Stimulated activated naive CD8-positive, alpha-beta T cell treated with anti-CD3 and anti-CD28 coated beads, Interleukin-15, Interleukin-2, amounts not matched to agents 100 U/mL and 50 U/mL, for 24 hours (primary cell): ENCODE results near the gene TTYH2.

Source experiments
- ATAC-seq: fragments of 150-1000 bp; cut with Tn5 transposase; one replicate; pipeline ENCODE4 v1.10.0; 2021
- DNase-seq: peaks from one replicate; pipeline ENCODE4 v3.0.0; 2021

Gene TTYH2

DNA sequence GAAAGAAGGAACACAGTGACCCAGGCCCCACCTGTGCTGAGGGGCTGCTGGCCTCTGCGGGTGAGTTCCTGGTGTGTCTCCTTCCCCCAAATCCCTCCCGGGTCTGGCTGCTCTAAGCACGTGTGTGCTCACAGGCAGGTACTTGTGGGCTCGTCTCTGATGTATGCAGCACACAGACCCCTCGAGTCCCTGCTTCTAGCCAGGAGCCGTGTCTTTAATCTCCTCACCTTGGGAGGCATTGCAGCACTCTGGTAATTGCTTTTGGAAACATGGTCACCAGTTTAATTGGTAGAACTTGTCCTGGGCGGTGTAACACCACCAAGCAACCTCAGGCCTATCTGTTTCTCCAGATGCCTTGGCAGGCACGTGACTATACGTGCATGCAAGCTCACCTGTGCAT, 18.7 kb upstream of the TTYH2 start:
- no peak for ATAC-seq
- no peak for DNase-seq

DNA sequence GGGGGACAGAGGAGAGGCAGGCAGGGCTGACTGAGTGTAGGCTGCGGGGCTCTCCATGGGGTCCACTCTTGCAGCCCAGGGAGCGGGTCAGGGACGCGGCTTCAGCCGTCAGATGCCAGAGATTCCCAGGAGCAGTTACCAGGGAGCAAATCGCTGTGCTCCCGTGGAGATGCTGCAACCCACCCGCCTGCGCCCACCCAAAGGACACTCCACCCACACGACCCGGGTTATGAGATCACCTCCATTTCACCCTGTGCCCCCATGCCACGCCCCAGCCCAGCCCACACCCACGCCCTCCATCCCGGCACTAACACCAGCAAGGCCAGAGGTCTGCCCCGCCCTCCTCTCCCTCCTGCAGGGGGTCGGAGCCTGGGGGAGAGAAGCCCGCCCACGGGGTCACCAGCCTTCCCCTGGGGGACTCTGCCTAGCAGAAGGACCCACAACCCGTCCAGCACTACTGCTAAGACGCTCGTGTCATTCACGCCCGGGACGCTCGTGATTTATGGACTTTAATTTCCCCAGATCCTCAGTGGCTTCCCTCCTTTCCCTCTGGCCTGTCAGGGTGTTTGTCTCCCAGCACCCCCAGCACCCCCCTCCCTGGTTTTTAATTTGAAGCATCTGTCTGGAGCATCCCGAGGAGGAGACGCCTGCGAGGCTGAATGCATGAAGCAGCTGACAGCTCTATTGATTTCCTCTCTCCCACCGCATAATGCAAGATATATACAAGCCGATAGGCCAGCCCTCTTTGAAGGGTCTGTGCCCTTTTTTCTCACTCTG, 16.6 kb upstream of the TTYH2 start:
- DNase-seq (no peak), ATAC-seq (no peak)

- DNase-seq: no peak
- no peak for ATAC-seq
Observed at GRCh38 chr17:74197801-74198200, 15.6 kb upstream of the TTYH2 start.

DNA sequence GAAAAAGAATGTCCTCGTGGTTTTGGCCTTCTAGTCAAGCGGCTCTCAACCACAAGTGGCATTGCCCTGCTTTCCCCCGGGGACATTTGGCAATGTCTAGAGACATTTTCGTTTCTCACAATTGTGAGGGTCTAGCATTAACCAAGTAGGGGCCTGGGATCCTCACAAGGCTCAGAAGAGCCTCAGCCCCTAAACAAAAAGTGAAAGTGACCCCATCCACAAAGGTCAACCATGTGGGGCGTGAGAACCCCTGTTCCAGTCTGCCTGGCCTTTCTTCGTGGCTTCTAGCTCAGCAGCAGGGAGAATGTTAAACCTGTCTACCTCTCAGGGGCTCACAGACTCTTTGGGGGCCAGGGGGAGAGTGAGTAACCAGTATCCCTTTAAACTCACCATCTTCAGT, 14.7 kb upstream of the TTYH2 start:
- ATAC-seq: no peak
- no peak for DNase-seq

GRCh38 chr17:74199306-74200092, 13.9 kb upstream of the TTYH2 start:
- ATAC-seq: peak; percentile 54
- DNase-seq: peak; percentile 77

- DNase-seq (no peak), ATAC-seq (no peak)
Observed at GRCh38 chr17:74200112-74200511, 13.3 kb upstream of the TTYH2 start.

DNA sequence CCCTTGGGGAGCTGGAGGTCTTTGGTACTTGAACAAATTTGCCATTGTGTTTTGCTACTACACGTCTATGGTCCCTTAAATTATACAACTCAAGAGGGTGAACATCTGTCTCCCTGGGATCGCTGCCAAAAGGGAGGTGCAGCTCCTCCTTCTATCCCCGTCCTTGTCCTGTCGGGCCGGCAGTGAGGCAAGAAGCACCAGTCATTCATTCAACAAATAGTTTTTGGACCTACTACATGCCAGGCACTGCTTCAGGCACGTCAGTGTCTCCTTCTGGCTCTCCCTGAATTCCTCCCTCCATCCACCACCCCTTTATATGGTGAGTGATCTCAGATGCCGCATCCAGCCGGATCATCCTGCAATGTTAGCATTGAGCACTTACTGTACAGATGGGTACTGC, 12.1 kb upstream of the TTYH2 start:
- ATAC-seq (no peak), DNase-seq (no peak)

DNA sequence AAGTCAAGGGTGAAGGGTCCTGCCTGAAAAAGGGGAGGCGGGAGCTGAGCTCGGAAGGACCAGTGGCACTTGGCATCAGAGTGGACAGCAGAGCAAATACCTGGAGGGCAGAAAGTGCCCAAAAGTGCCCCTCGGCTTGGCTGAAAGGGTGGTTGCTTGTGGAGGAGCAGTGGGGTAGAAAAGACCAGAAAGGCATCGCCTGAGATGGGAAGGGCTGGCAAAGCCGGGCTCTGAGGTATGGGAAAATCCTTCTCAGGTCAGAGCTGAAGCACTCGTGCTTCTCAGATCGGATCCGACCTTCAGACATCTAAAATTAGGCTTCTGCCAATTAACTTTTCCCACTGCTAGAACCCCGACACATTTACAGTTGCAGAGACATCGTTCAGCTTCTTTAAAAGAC, 11.4 kb upstream of the TTYH2 start:
- ATAC-seq (no peak), DNase-seq (no peak)

- DNase-seq: no peak
- no peak for ATAC-seq
Observed at GRCh38 chr17:74202938-74203337, 10.4 kb upstream of the TTYH2 start.

DNA sequence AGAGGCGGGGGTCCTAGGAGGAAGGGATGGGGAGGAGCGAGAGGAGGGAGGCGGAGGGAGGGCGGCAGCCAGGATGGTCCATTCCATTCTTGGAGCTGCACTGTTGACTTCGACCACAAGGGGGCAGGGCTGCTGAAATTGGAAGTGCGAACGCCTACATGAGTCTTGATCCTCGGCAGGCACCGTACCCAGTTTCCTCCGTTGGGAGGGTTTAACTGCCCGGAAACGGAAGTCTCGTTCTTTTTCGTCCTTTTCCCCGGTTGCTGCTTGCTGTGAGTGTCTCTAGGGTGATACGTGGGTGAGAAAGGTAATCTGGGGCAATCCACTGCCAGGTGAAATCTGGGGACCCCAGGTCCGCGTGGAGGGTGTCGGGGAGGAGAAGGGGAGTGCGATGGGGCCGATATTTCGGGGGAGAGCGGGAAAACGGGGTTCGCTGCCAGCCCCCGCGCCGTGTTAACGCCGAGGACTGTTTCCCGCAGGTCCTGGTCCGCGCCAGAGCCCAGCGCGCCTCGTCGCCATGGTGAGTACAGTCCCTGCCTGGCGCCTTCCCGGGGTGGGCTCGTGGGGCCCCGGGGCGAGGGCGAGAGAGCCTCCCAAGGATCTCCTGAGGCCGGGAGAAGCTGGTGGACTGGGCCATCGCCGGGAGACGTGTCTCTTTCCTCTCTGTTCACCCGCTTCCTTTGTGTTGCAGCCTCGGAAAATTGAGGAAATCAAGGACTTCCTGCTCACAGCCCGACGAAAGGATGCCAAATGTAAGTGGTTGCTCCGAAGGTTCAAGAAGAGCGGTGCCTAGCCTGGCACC, 9.7 kb upstream of the TTYH2 start, which contains the start of gene RPL38:
RPL38 (plus strand) TSS at position 240 of the 802 bp plus-strand sequence; CDS start at position 518, 278 bp downstream.
- ATAC-seq (peak; percentile 78), DNase-seq (peak; percentile 98)

DNA sequence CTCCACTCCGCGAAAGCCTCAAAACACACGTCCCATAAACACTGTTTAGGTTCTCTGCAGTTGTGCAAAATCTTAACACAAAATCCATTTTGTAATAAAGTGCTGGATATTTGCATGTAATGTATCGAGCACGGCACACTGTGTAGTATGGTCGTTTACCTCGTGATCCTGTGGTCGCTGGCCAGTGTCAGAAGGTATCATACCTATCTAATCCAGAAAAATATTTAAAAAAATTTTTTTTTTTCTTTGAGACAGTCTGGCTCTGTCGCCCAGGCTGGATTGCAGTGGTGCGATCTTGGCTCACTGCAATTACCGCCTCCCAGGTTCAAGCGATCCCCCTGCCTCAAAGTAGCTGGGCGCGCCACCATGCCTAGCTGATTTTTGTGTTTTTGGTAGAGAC, 8.9 kb upstream of the TTYH2 start:
- no peak for DNase-seq
- no peak for ATAC-seq

DNA sequence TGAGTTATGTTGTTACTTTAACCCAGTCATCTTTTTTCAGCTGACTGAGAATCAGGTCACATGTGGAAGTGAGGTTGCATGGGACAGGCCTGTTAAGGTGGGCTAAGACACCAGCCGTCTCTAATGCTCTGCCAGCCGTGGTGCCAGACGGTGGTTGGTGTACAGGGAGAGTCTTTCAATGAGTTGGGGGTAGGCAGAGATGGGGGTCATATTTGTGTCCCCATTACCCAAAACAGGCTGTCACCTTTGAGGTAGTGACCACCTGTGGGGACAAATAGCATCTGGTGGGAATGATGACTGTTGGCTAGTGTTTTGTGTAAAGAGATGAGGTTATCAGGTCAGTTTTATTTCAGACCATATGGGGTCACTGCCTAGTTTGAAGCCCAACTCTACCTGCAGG, 8.1 kb upstream of the TTYH2 start:
- DNase-seq (no peak), ATAC-seq (no peak)

- ATAC-seq (no peak), DNase-seq (no peak)
Observed at GRCh38 chr17:74206332-74206818, 7.0 kb upstream of the TTYH2 start.

DNA sequence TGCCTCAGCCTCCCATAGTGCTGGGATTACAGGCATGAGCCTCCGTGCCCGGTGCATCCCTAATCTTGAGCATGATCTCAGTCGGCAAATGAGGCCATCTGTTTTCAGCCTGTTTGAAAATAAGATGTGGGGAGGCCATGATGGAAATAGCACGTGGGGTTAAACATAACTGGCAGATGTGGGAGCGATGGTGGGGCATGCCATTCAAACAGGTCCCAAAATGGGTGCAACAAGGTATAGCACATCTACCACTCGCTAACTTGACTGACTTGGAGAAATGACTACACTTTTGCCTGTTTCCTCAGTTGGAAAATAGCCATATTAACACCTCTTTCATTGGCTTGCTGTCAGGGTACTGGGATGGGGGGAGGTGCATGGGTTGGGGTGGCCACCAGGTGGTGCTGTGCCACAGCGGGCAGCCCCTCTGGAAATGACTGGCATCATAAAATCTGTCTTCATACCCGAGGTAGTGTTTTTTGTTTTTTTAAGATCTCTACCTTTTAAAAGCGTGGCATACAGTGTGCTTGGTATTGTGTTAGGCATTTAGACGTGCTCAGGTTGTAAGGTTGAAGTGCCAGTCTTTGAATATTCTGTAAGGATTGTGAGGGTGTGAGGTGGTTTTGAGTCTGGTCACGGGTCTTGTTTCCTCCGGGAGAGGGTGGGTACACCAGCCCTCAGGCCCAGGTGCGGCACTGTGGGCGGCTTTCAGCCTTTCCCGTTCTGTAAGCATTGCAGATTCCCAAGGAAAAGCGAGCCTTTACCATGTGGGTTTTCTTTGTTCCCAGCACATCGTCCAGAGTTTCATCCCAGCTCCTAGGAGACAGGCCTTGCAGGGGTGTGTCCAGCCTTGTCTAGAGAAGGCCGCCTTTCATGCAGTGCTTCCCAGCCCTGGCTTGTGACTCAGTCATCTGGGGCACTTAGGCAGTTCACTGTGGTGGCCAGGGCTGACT, 2.9 kb upstream of the TTYH2 start:
- DNase-seq (peak; percentile 85), ATAC-seq (peak; percentile 41)

GRCh38 chr17:74211141-74211911, 2.0 kb upstream of the TTYH2 start:
- DNase-seq: peak; percentile 43

GRCh38 chr17:74211912-74212208, 1.5 kb upstream of the TTYH2 start:
- DNase-seq: peak; percentile 33
- no peak for ATAC-seq

More at GRCh38 chr17:74211141-74211911, 2.0 kb upstream of the TTYH2 start:
- peak; percentile 7 for ATAC-seq

DNA sequence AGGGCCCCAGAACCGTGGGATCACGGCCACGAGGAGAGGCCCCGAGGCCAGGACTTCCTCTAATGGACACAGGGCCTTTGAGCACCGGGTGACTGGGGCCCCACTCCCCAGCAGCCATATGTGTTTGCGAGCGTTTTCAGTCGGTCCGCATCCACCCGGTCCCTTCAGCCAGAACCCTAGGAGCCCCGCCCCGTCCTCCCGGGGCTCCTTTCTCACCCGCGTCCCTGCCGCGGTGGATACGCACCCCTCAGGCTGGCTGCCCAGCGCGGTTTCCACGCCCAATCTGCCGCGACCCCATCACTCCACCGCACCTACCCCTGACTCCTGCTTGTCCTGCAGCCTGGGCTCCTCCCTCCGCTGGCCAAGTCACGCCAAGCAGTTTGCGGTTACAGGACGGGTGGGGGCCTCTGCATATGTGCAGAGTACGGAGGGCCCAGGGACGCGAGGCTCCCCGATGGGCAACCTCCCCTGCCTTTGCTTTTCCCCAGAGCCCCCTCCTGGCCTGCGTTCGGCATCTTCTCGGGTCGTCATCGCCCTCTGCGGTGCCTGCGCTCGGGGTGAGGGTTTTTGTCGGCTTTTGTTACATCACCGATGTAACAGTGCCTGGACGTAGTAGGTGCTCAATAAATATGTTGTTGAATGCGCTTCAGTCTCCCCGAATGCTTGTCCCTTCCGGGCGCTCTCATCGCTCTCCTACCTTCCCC, 1.0 kb upstream of the TTYH2 start:
- no peak for ATAC-seq

GRCh38 chr17:74213861-74214391, 555 bp downstream of the TTYH2 start:
- ATAC-seq: no peak
- DNase-seq: peak; percentile 36

More for the DNA sequence above, 1.0 kb upstream of the TTYH2 start:
- peak; percentile 39 for DNase-seq

- no peak for DNase-seq
- ATAC-seq: no peak
Observed at GRCh38 chr17:74214484-74215341, 1.3 kb downstream of the TTYH2 start.
